Natural killer cell (primary cell): ENCODE data around the gene SYNM. TPM values are rescaled to one million over a fixed set of nuclear protein-coding genes. Genes with fewer than 3 reads are reported as not detected.

Experiments used
- ATAC-seq, 3 donors: fragments of 150-1000 bp in 2 of 3; fragments of 200-7000 bp in 1 of 3; cut with Tn5 transposase; 1 replicate in 1 of 3; 2 replicates in 2 of 3; pipeline ENCODE4 v1.10.0; 2021; ENCODE audit warnings: mild to moderate bottlenecking in 2 of 3, moderate library complexity in 2 of 3
- DNase-seq, 2 donors: peaks; one replicate each; pipeline versions ENCODE4 v3.0.0 to v3.0.0-alpha.2; 2013 to 2021; ENCODE audit warnings: mixed read lengths in 1 of 2
- H3K27ac ChIP-seq: one replicate; pipeline ENCODE4 v1.5.1; 2013; ENCODE audit warnings: mild to moderate bottlenecking, low read length
- H3K27me3 ChIP-seq: one replicate; pipeline ENCODE4 v1.6.1; 2013; ENCODE audit warnings: low read length; ENCODE audit not compliant: control insufficient read depth, insufficient read depth
- H3K36me3 ChIP-seq: one replicate; pipeline ENCODE4 v1.6.1; 2013; ENCODE audit warnings: low read length; ENCODE audit not compliant: control insufficient read depth, insufficient read depth
- H3K4me1 ChIP-seq: one replicate; pipeline ENCODE4 v1.6.1; 2013; ENCODE audit warnings: low read length; ENCODE audit not compliant: control insufficient read depth, insufficient read depth
- H3K4me3 ChIP-seq: one replicate; pipeline ENCODE4 v1.5.1; 2013; ENCODE audit warnings: low read length
- H3K9me3 ChIP-seq: one replicate; pipeline ENCODE4 v1.6.1; 2013; ENCODE audit warnings: low read length; ENCODE audit not compliant: control insufficient read depth, insufficient read depth
- H3K27ac Mint-ChIP-seq, 2 donors: one replicate each; pipeline ENCODE4 v1.8.0; 2022; ENCODE audit warnings: mild to moderate bottlenecking in 2 of 2, mixed read lengths in 2 of 2, moderate library complexity in 1 of 2
- H3K27me3 Mint-ChIP-seq, 2 donors: one replicate each; pipeline ENCODE4 v1.8.0; 2022; ENCODE audit warnings: low read depth in 2 of 2, mixed read lengths in 2 of 2
- H3K36me3 Mint-ChIP-seq: one replicate; pipeline ENCODE4 v1.8.0; 2022; ENCODE audit warnings: mixed read lengths
- H3K4me1 Mint-ChIP-seq, 2 donors: one replicate each; pipeline ENCODE4 v1.8.0; 2022; ENCODE audit warnings: mixed read lengths in 2 of 2
- H3K4me3 Mint-ChIP-seq: one replicate; pipeline ENCODE4 v1.8.0; 2022; ENCODE audit warnings: mild to moderate bottlenecking, moderate library complexity, mixed read lengths
- H3K9me3 Mint-ChIP-seq, 2 donors: one replicate each; pipeline ENCODE4 v1.8.0; 2022; ENCODE audit warnings: mixed read lengths in 2 of 2
- WGBS: methylation state at CpG from one replicate; pipeline ENCODE4 v1.1.7; 2013; ENCODE audit warnings: missing lambda C conversion rate; ENCODE audit not compliant: insufficient coverage; 5-methylcytosine and 5-hydroxymethylcytosine counted together
- intact Hi-C: fragments of 100-400 bp; cut with micrococcal nuclease; formaldehyde crosslinking; loops from one replicate; pipeline ENCODE4 v1.14.2; 2022
- total RNA-seq, 4 donors: library from RNA; stranded (reverse); fragments of 120-200 nt in 1 of 4; gene quantifications; one replicate each; pipeline versions ENCODE4 v1.2.3 to v1.2.4, GENCODE V29; 2013 to 2022
- TF ChIP-seq, protein P1 (sequence below): fragments of 200-600 bp; IDR thresholded peaks from one replicate; pipeline ENCODE4 v1.8.0; 2022; ENCODE audit warnings: antibody characterized with exemption

SYNM gene
- total RNA-seq, 3 donors from 2014 or later (not counting 1 experiment from before 2014, with no cell fraction given): 0.11 to 0.48 (median 0.42) TPM

DNA sequence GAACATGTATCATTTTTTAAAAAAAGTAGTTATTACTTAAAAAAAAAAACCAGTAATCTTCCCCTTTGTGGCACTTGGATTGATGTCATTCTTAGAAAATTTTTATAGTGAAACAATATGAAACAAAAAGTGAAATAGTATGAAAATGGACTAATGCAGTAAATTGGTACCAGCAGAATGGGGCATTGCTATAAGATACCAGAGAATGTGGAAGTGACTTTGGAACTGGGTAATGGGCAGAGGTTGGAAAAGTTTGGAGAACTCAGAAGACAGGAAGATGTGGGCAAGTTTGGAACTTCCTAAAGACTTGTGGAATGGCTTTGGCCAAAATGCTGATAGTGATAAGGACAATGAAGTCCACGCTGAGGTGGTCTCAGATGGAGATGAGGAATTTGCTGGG, 77.9 kb downstream of the SYNM start:
- intact Hi-C loops: no loop called here
- Histone ChIP-seq H3K36me3 (no peaks in the 10 kb centered on the region), H3K4me1 (no peaks in the 10 kb centered on the region), H3K4me3 (no peak overlapping the region), H3K27me3 (no peaks in the 10 kb centered on the region), H3K9me3 (no peaks in the 10 kb centered on the region), H3K27ac (no peak overlapping the region)
- Mint-ChIP-seq H3K9me3 (no peaks in the 10 kb centered on the region), H3K4me3 (no peak overlapping the region), H3K4me1 (no peaks in the 10 kb centered on the region), H3K27ac (no peak overlapping the region), H3K36me3 (no peaks in the 10 kb centered on the region), H3K27me3 (peaks cover 7 to 8% of the 10 kb centered on the region in 2 donors)
- WGBS: 85% methylated on average over 1 of the region's 1 CpG
- ATAC-seq (no peak), DNase-seq (no peak)
- TF ChIP-seq, protein P1, sequence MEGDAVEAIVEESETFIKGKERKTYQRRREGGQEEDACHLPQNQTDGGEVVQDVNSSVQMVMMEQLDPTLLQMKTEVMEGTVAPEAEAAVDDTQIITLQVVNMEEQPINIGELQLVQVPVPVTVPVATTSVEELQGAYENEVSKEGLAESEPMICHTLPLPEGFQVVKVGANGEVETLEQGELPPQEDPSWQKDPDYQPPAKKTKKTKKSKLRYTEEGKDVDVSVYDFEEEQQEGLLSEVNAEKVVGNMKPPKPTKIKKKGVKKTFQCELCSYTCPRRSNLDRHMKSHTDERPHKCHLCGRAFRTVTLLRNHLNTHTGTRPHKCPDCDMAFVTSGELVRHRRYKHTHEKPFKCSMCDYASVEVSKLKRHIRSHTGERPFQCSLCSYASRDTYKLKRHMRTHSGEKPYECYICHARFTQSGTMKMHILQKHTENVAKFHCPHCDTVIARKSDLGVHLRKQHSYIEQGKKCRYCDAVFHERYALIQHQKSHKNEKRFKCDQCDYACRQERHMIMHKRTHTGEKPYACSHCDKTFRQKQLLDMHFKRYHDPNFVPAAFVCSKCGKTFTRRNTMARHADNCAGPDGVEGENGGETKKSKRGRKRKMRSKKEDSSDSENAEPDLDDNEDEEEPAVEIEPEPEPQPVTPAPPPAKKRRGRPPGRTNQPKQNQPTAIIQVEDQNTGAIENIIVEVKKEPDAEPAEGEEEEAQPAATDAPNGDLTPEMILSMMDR: no peak

Other genes starting within 250 kb of the SYNM start
- not detected for gene PGPEP1L, start 97.3 kb upstream of the SYNM start, total RNA-seq
- gene TTC23, start 144.5 kb downstream of the SYNM start, total RNA-seq: 1 to 10 TPM in 2 of 3 donors, under 1 TPM in 1; 0.75 to 1.1 (median 1.0) TPM
- 10 to 100 TPM; 18.2 to 20.9 (median 18.7) TPM for gene LRRC28, start 146.4 kb downstream of the SYNM start, total RNA-seq